Measurements from ENCODE around the gene RHOB.
"Not testable (repeated sequence)": the region's sequence is repeated elsewhere in the genome, so short reads cannot be mapped to it uniquely, and the experiment has no call there.

Gene RHOB

GRCh38 chr2:20431772-20432171, 15.1 kb upstream of the RHOB start:
- no peak overlapping the region for H3K4me3 ChIP-seq (ENCODE audit: low read length)
- no peak for DNase-seq (ENCODE audit: low read depth)
- TF ChIP-seq CTCF (conservative IDR thresholded peaks at IDR 0.05; ENCODE audit: low read length), result no peak

GRCh38 chr2:20432714-20433113, 14.2 kb upstream of the RHOB start:
- no peak for DNase-seq (ENCODE audit: low read depth)
- TF ChIP-seq CTCF (conservative IDR thresholded peaks at IDR 0.05; ENCODE audit: low read length), result no peak
- no peak overlapping the region for H3K4me3 ChIP-seq (ENCODE audit: low read length)

- TF ChIP-seq CTCF (conservative IDR thresholded peaks at IDR 0.05; ENCODE audit: low read length), result no peak
- DNase-seq (ENCODE audit: low read depth), result no peak
- H3K4me3 ChIP-seq (ENCODE audit: low read length), result no peak overlapping the region
Measured at GRCh38 chr2:20433249-20433648, 13.6 kb upstream of the RHOB start.

- no peak for DNase-seq (ENCODE audit: low read depth)
- H3K4me3 ChIP-seq (ENCODE audit: low read length), result no peak overlapping the region
- TF ChIP-seq CTCF (conservative IDR thresholded peaks at IDR 0.05; ENCODE audit: low read length), result no peak
Measured at GRCh38 chr2:20433946-20434553, 12.8 kb upstream of the RHOB start.

GRCh38 chr2:20434588-20435294, 12.1 kb upstream of the RHOB start:
- DNase-seq (ENCODE audit: low read depth), result no peak
- no peak for TF ChIP-seq CTCF (conservative IDR thresholded peaks at IDR 0.05; ENCODE audit: low read length)
- H3K4me3 ChIP-seq (ENCODE audit: low read length), result no peak overlapping the region

GRCh38 chr2:20435456-20435855, 11.4 kb upstream of the RHOB start:
- not testable (repeated sequence) for H3K4me3 ChIP-seq (ENCODE audit: low read length); DNase-seq (ENCODE audit: low read depth)

- TF ChIP-seq CTCF (conservative IDR thresholded peaks at IDR 0.05; ENCODE audit: low read length), result no peak
- H3K4me3 ChIP-seq (ENCODE audit: low read length), result no peak overlapping the region
- DNase-seq (ENCODE audit: low read depth), result no peak
Measured at GRCh38 chr2:20436716-20437470, 10.0 kb upstream of the RHOB start.

Data from AG10803 (cell line).